GM18502 (cell line): ENCODE results near the gene KLHL34.

Experiments used
- ATAC-seq: cut with Tn5 transposase; IDR thresholded peaks from one replicate; pipeline ENCODE4 v1.9.1; 2021; ENCODE audit warnings: mild to moderate bottlenecking; ENCODE audit not compliant: unreplicated experiment, poor library complexity

KLHL34 gene

DNA sequence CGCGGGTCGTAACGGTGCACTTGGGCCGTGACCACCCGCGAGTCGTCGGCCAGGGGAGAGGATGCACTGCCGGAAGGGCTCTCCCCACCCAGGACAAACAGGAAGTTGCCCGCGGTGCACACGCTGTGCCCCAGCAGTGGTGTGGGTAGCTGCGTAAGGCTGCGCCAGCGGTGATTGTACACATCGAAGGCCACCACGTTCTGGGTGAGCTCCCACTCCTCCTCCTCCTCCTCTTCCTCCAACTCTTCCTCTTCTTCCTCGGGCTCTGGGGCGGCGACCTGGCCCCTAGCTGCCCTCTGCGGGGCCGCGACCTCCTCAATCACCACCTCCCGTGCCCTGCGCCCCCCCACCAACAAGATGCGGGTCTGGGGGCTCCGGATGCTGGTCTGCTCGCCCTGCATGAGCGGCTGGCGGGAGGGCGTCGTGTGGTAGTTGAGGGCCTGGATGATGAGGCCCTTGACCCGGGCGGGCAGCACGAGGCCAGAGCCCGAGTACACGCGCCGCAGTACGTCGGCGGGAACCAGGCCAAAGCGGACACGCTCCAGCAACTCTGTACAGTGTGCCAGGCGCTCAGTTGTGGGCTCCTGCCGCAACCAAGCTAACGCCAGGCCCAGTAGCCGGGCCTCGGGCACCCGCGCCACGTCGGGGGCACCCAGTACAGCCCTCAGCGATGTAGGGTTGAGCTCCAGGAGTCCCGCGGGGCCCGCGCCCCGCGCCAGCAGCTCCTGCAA, 1.4 kb downstream of the KLHL34 start:
- ATAC-seq: peak; percentile 44

DNA sequence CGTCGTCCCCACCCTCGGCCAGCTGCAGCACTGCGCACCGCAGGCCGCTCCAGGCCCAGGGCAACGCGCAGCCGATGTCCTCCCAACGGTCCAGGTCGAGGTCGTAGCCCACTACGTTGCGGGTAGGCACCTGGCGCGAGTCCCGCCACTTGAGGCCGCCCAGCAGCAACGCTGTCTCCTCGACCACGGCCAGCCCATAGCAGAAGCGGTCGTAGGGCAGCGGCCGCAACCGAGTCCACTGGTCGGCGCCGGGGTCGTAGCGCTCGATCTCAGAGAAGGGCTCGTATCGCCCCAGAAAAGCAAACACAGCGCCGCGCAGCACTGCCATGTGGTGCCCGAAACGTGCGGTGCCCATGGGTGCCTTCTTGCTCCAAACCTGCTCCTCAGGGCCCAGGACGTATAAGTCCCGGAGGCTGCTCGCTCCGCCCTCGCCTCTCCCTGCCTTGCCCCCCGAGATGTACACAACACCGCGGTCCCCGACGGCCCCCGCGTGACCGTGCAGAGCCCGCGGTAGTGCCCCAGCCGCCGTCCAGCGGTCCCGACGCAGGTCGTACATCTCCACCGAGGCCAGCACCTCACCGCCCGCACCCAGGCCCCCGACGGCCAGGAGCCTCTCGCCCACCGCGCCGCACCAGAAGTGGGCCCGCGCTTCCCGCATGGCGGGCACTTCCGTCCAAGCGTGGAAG, 2.1 kb downstream of the KLHL34 start:
- ATAC-seq: peak; percentile 37

DNA sequence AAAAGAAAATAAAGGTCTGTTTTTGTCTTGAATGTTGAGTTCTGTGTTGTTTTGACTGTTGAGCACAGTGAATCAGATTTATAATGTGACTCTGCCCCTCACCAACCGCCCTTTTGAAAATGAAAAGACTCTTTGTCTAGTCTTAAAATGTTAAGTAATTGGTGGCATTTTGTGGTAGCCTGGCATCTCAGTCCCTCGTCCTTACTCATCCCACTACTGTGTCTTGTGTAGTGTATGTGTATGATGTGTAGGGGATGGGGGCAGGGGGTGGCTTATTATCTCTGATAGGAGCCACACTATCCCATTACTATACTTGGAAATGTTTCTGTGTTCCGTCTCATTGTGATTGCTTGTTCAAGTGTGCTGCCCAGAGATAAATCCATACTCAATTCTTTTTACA, 12.2 kb downstream of the KLHL34 start:
- ATAC-seq: no peak

DNA sequence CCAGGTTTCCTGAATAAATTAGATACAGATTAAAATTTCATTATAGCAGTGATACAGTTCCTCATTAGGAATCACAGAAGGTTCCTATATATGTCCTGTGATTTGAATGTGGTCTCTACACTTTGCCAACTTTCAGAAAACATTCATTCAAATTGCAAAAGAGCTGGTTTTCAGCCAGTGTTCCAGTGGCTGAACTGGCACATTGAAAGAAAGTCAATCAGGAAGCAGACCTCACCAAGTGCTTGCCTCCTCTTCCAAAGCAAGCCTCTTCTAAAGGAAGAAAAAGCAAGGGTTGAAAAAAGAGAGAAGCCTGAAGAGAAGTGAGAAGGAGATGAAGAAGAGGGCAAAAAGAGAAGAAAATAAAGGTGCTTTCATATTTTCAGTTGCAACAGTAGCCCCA, 12.7 kb downstream of the KLHL34 start:
- ATAC-seq: no peak

DNA sequence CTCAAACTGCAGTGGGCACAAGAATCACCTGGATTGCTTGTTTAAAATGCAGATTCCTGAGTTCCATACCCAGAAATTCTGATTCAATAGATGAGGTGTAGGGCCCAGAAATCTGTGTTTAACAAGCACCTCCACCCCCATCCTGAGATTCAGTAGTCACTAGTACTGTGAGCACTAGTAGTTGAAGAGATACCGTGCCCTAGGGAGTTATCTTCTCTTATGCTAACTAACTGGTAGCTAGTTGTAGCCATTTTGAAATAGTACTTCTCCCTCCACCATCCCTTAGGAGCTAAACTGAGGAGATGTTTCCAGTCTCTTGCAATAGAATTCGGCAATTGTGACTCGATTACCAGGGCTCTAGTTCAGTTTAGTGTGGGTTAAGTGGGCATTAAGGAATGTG, 18.4 kb downstream of the KLHL34 start:
- no peak for ATAC-seq

DNA sequence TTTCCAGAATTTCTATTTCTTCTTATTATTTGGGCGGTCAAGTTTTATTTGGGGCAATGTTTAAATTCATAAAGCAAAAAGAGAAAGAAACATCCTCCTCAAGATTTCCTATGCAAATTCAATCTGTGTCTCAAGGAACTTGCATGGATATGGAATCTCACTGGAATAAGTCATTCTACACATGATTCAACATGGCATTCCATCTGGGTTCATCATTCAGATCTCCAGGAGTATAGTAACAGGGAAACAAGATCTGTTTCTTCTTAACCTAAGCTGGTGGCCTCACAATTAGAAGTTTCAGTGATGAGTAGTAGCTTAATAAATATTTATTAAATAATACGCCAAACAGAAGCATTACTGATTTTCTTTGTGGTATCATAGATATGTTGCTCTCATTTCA, 19.8 kb downstream of the KLHL34 start:
- ATAC-seq: no peak

DNA sequence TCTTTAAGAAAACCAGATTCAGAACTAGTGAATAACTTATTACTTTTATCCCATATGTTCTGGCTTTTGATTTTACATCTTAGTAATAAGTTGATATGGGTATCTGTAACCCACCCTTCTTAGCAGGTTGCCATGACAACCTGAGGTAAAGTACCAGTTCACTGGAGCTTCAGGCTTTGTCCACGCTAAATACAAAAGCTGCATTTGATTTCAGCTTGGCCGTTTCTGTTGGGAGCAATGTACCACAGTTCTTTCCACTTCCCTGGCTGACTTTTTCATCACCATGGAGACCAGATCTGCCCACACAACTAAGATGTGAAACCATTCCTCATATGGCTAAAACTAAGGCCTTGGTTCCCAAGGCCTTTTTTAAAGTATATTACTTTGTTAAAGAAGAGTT, 26.1 kb downstream of the KLHL34 start:
- ATAC-seq: no peak

DNA sequence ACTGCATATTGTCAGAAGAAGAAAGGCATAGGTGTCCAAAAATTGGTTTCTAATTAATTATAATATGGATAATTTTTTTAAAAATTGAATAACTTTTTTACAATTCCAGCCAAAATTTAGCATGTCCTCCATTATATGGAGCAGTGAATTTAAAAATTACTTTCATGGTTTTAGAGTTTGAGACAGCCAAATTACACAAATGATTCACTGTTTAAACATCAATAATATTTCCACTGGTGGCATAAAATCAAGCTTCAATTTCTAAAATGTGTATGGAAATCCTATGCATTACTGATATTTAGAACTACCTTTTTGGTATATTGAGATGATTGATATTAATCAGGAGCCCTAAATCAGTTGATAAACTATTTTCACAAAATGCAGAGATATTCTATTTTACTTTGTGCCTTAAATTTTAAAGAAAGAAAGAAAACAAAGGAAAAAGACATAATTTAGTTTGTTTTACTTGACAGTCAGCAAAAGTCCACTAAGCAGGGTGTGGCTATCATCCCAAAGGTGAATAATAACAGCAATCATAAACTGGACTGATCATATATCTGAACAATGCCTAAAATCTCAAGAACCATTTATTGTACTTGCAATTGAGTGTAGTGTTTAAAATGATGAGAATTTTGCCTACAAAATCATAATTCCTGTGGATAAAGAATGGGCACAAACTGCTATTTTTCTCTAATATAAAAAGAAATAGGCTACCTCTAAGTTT, 34.2 kb downstream of the KLHL34 start:
- ATAC-seq: no peak

DNA sequence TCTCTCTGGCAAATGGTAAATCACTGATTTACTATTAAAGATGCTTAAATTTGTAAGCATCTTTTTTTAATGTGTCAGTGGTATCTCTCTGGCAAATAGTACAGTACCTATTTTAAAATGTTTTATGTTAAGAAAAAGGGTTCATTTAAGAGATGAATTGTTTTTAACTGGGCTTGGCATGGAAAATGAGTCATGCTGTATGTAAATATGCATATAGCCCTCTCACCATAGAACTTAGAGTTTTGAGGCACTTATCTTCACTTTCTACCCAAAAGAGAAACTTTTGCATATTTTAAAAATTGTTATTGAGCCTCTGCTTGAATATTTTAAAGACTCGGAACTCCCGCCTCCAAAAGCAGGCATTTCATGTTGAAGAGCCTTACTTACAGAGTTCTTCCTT, 37.9 kb downstream of the KLHL34 start:
- ATAC-seq: no peak

DNA sequence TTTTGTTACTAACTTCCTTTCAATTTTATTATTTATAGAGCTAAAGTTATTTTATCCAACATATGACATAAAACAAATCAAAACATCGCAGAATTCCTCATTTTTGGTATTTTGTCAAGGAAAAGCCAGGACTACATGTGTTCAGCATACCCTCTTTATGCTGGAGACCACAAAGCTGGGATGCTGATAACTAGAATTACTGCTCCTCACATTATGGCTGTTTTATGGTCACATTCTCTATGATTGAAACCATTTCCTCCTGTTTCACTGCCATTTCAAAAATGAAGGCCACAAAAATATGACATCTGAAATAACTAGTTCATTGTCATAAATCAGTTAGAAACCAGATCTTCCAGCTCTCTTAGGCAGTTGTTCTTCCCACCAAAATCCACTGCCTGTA, 41.7 kb downstream of the KLHL34 start:
- ATAC-seq: no peak

DNA sequence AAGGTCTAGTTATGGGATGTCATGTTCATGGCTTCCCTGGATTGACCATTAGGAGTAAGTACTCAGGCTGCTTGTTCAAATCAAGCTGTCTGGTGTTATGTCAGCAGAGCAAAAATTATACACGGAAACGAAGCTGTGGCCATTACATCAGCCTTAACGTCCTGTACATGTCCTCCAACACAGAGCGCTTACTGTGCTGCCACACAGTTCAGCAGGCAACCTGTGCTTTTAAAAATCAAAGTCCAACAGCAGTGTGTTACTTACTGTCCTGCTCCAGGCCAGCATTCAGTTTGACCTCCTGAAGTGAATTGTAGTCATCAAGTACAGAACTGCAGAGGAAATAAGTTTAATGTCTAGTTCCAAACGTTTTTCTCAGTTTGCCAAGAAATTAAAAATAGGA, 46.0 kb downstream of the KLHL34 start:
- ATAC-seq: no peak

DNA sequence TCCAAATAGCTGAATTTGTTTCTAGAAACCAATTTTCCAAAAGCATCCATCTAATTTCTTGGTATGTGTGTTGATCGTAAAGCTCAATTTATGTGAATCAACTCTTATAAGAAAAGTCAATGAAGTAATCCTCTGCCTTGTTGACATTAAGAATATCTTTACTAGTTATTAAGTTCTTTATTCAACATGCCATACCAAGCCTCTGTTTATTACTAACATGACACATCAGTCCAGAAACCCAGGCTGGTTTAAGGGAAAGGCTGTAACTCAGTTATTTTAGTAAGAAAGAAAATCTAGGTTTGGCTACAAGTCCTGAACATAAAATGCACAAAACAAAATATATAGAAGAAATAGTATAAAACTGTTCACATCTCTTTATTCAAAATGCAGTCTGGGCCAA, 48.0 kb downstream of the KLHL34 start:
- ATAC-seq: no peak

DNA sequence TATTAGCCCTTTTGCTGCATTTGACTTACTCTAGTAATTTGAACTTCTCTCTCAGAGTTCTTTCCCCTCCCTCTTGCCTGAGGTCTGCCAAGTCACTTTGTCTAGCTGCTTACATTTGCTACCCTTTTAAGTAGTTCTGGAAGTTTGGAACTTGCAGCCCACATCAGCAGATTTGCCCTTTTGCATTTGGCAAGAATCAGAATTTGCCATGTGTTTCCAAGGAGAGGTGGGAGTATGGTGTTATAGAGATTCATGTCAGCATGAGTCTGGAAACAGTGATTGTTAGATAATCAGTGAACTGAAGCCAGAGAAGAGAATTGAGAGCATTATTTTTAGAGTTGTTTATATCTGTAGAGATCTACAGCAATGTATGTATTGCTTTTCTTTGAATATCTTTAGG, 52.1 kb downstream of the KLHL34 start:
- ATAC-seq: no peak
